OCI-LY1 (cell line): Measurements from ENCODE around the gene VAV2.
"Not testable (repeated sequence)": the region's sequence is repeated elsewhere in the genome, so short reads cannot be mapped to it uniquely, and the experiment has no call there.

Source experiments
- H2AFZ ChIP-seq: fragments of 200-600 bp; sonication (generic), shearing (Covaris generic); 2 replicates; pipeline ENCODE4 v1.6.0; 2014; ENCODE audit warnings: antibody characterized with exemption, mild to moderate bottlenecking, low read length
- H3F3A ChIP-seq: fragments of 200-600 bp; sonication (generic), shearing (Covaris generic); 2 replicates; pipeline ENCODE4 v1.6.0; 2014; ENCODE audit warnings: mild to moderate bottlenecking, antibody characterized with exemption, low read length, moderate library complexity; ENCODE audit not compliant: insufficient read depth
- H3K27ac ChIP-seq: fragments of 200-600 bp; sonication (generic); 2 replicates; pipeline ENCODE4 v1.5.1; 2014; ENCODE audit warnings: low read length, mixed run types, mild to moderate bottlenecking, low read depth; ENCODE audit not compliant: poor library complexity, severe bottlenecking
- H3K27me3 ChIP-seq: fragments of 200-600 bp; sonication (generic); 2 replicates; pipeline ENCODE4 v1.6.0; 2014; ENCODE audit warnings: antibody characterized with exemption, mild to moderate bottlenecking, low read length, moderate library complexity; ENCODE audit not compliant: insufficient read depth
- H3K36me3 ChIP-seq: fragments of 200-600 bp; sonication (generic); 2 replicates; pipeline ENCODE4 v1.6.1; 2014; ENCODE audit warnings: mild to moderate bottlenecking, antibody characterized with exemption, low read length, moderate library complexity, mixed read lengths; ENCODE audit not compliant: insufficient read depth
- H3K4me1 ChIP-seq: fragments of 200-600 bp; sonication (generic); 2 replicates; pipeline ENCODE4 v1.5.1; 2014; ENCODE audit warnings: mild to moderate bottlenecking, low read length, moderate library complexity; ENCODE audit not compliant: insufficient read depth, severe bottlenecking
- H3K4me2 ChIP-seq: fragments of 200-600 bp; sonication (generic), shearing (Covaris generic); 2 replicates; pipeline ENCODE4 v1.6.1; 2014; ENCODE audit warnings: low read length
- H3K4me3 ChIP-seq: fragments of 200-600 bp; sonication (generic); 2 replicates; pipeline ENCODE4 v1.5.1; 2014; ENCODE audit warnings: low read length, low read depth, mild to moderate bottlenecking, mixed read lengths; ENCODE audit not compliant: poor library complexity, severe bottlenecking
- H3K79me2 ChIP-seq: fragments of 200-600 bp; shearing (Covaris generic); 2 replicates; pipeline ENCODE4 v1.6.1; 2016; ENCODE audit warnings: mixed run types, low read length, mixed read lengths; ENCODE audit not compliant: insufficient read depth
- H3K9ac ChIP-seq: fragments of 200-600 bp; sonication (generic), shearing (Covaris generic); 2 replicates; pipeline ENCODE4 v1.6.1; 2014; ENCODE audit warnings: mild to moderate bottlenecking, low read length, mixed read lengths
- H3K9me2 ChIP-seq: fragments of 200-600 bp; sonication (generic), shearing (Covaris generic); 2 replicates; pipeline ENCODE4 v1.6.1; 2014; ENCODE audit warnings: low read depth, mild to moderate bottlenecking, low read length, mixed read lengths
- H3K9me3 ChIP-seq: fragments of 200-600 bp; shearing (Covaris generic); 2 replicates; pipeline ENCODE4 v1.6.1; 2014; ENCODE audit warnings: low read length, mixed read lengths
- H4K20me1 ChIP-seq: fragments of 200-600 bp; sonication (generic), shearing (Covaris generic); 2 replicates; pipeline ENCODE4 v1.6.0; 2016; ENCODE audit warnings: mild to moderate bottlenecking, low read length; ENCODE audit not compliant: insufficient read depth
- EZH2 ChIP-seq: fragments of 200-600 bp; sonication (generic), shearing (Covaris generic); IDR thresholded peaks from 2 replicates; pipeline ENCODE4 v1.8.0; 2017; ENCODE audit warnings: borderline replicate concordance, mixed run types, mild to moderate bottlenecking, antibody characterized with exemption, low read length, moderate library complexity, mixed read lengths
- TF ChIP-seq, protein P1 (sequence below): fragments of 200-600 bp; sonication (generic), shearing (Covaris generic); IDR thresholded peaks from 2 replicates; pipeline ENCODE4 v1.5.1; 2017; ENCODE audit warnings: mild to moderate bottlenecking, antibody characterized with exemption, low read length, moderate library complexity, mixed read lengths

Gene VAV2

DNA sequence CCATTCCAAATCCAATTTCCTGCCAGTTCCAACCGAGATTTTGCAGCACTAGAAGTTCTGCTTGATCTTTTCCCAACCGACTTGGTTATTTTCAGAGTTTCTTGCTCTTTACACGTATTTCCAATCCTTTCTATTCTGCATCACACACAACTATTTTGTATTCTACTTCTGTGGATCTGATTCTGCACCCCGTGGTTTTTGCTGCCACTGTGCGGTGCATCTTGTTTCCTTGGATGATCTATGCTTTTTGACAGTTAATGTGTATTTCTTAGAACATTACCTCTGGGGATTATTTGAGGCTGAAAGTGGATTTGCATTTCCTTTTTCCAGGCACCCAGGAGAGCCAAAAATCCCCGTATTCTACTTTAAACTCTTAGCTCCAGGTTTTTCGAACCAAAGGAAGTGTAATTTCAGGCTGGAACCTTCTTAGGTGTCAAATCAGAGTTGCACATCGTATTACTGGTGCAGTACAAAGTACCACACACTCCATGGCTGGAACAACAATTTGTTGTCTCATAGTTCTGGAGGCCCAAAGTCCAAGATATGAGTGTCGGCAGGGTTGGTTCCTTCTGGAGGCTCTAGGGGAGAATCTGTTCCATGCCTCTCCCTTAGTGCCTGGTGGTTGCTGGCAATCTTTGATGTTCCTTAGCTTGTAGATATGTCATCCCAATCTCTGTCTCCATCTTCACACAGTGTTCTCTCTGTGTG lies 239.2 kb downstream of the VAV2 start:
- no peaks in the 10 kb centered on the region for H3K36me3 ChIP-seq
- TF ChIP-seq, protein P1, sequence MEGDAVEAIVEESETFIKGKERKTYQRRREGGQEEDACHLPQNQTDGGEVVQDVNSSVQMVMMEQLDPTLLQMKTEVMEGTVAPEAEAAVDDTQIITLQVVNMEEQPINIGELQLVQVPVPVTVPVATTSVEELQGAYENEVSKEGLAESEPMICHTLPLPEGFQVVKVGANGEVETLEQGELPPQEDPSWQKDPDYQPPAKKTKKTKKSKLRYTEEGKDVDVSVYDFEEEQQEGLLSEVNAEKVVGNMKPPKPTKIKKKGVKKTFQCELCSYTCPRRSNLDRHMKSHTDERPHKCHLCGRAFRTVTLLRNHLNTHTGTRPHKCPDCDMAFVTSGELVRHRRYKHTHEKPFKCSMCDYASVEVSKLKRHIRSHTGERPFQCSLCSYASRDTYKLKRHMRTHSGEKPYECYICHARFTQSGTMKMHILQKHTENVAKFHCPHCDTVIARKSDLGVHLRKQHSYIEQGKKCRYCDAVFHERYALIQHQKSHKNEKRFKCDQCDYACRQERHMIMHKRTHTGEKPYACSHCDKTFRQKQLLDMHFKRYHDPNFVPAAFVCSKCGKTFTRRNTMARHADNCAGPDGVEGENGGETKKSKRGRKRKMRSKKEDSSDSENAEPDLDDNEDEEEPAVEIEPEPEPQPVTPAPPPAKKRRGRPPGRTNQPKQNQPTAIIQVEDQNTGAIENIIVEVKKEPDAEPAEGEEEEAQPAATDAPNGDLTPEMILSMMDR, result no peak
- TF ChIP-seq EZH2, result no peak
- H3F3A ChIP-seq, result no peaks in the 10 kb centered on the region
- no peaks in the 10 kb centered on the region for H4K20me1 ChIP-seq
- no peaks in the 10 kb centered on the region for H3K9me2 ChIP-seq
- H3K27me3 ChIP-seq, result peaks cover 12% of the 10 kb centered on the region; the same call in 1 of the 2 replicates
- H3K4me3 ChIP-seq, result no peak overlapping the region
- H2AFZ ChIP-seq, result no peak overlapping the region
- H3K9me3 ChIP-seq, result no peaks in the 10 kb centered on the region
- H3K79me2 ChIP-seq, result no peaks in the 10 kb centered on the region
- no peak overlapping the region for H3K9ac ChIP-seq
- H3K4me1 ChIP-seq, result no peaks in the 10 kb centered on the region
- no peak overlapping the region for H3K27ac ChIP-seq
- no peak overlapping the region for H3K4me2 ChIP-seq

DNA sequence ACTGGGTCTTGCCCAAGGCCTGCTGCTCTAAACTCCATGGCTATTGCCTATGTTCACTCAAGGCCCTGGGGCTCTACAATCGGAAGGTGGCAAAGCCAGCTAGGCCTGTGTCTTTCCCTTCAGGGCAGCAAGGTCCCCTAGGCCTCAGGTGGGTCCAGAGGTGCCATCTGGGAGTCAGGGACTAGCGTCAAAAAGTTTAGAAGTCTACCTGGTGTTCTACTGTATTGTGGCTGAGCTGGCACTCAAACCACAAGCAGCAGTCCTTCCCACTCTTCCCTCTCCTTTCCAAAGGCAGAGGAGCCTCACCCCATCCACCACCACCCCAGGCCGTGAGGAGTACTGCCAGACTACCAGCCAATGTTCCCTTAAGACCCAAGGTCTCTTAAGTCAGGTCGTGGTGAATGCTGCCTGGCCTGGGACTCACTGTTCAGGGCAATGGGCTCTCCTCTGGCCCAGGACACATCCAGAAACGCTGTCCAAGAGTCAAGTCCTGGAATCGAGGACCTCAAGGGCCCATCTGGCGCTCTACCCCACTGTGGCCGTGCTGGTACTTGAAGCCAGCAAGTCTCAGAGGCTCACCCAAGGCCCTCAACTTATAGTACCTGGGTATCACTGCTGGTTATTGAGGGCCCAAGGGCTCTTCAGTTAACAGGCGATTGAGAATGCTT lies 241.0 kb downstream of the VAV2 start:
- Histone ChIP-seq H2AFZ (no peak overlapping the region), H3K9ac (no peak overlapping the region), H3F3A (no peaks in the 10 kb centered on the region), H4K20me1 (no peaks in the 10 kb centered on the region), H3K36me3 (no peaks in the 10 kb centered on the region), H3K4me3 (no peak overlapping the region), H3K27me3 (peaks cover 12% of the 10 kb centered on the region; the same call in 1 of the 2 replicates), H3K9me2 (no peaks in the 10 kb centered on the region), H3K79me2 (no peaks in the 10 kb centered on the region), H3K4me1 (no peaks in the 10 kb centered on the region), H3K27ac (no peak overlapping the region), H3K4me2 (no peak overlapping the region), H3K9me3 (no peaks in the 10 kb centered on the region)
- TF ChIP-seq EZH2, result no peak
- TF ChIP-seq, protein P1, result no peak

DNA sequence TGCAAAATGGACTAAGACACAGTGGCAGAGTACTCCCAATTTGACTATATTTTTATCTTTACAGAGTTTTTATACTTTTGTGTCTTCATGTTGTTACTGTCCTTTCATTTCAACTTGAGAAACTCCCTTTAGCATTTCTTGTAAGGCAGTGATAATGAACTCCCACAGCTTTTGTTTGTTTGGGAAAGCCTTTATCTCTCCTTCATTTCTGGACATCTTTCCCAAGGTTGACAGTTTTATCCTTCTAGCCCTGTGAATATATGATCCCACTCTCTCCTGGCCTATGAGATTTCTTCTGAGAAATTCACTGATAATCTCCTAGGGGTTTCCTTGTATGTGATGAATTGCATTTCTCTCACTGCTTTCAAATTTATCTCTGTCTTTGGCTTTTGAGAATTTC lies 244.8 kb downstream of the VAV2 start:
- H3K4me2 ChIP-seq, result no peak overlapping the region
- no peaks in the 10 kb centered on the region for H3K27me3 ChIP-seq
- H4K20me1 ChIP-seq, result no peaks in the 10 kb centered on the region
- H3K4me1 ChIP-seq, result no peaks in the 10 kb centered on the region
- H3K9me2 ChIP-seq, result no peaks in the 10 kb centered on the region
- TF ChIP-seq, protein P1, result no peak
- no peak for TF ChIP-seq EZH2
- H3K9me3 ChIP-seq, result no peaks in the 10 kb centered on the region
- H3K79me2 ChIP-seq, result no peaks in the 10 kb centered on the region
- H2AFZ ChIP-seq, result no peak overlapping the region
- no peaks in the 10 kb centered on the region for H3K36me3 ChIP-seq
- no peak overlapping the region for H3K9ac ChIP-seq
- H3F3A ChIP-seq, result no peaks in the 10 kb centered on the region
- no peak overlapping the region for H3K27ac ChIP-seq
- H3K4me3 ChIP-seq, result no peak overlapping the region

DNA sequence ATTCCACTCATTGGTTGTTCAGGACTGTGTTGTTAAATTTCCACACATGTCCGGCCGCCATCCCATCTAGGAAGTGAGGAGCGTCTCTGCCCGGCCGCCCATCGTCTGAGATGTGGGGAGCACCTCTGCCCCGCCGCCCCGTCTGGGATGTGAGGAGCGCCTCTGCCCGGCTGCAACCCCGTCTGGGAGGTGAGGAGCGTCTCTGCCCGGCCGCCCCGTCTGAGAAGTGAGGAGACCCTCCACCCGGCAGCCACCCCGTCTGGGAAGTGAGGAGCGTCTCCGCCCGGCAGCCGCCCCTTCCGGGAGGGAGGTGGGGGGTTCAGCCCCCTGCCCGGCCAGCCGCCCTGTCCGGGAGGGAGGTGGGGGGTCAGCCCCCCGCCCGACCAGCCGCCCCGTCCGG lies 247.6 kb downstream of the VAV2 start:
- H3K9ac ChIP-seq, H3K4me3 ChIP-seq, H4K20me1 ChIP-seq, H3K36me3 ChIP-seq, H3K79me2 ChIP-seq, H2AFZ ChIP-seq, H3K9me2 ChIP-seq, H3K4me2 ChIP-seq, H3K9me3 ChIP-seq, H3F3A ChIP-seq, H3K27me3 ChIP-seq, H3K27ac ChIP-seq, H3K4me1 ChIP-seq: not testable (repeated sequence)
